Left lobe of liver (tissue), 2 donors: ENCODE data around the gene LRMDA. TPM values are rescaled to one million over a fixed set of nuclear protein-coding genes. Genes with fewer than 3 reads are reported as not detected.

Source experiments
- ATAC-seq: fragments of 200-7000 bp; cut with Tn5 transposase; one replicate; pipeline ENCODE4 v1.9.1; 2020; ENCODE audit warnings: mild to moderate bottlenecking, moderate library complexity
- DNase-seq: peaks from one replicate; pipeline ENCODE4 v3.0.0-alpha.2; 2020; ENCODE audit warnings: low spot score
- total RNA-seq: library from RNA; stranded (reverse); gene quantifications from one replicate; pipeline ENCODE4 v1.2.1, GENCODE V29; 2021
- donor health status: DM: no; HTN: no; CAD: no; lungs with moderate emphysema.
- donor health status: DM: no; HTN: yes; CAD: no.

Gene LRMDA
- total RNA-seq, 1 donor from 2014 or later = 9.1 TPM

DNA sequence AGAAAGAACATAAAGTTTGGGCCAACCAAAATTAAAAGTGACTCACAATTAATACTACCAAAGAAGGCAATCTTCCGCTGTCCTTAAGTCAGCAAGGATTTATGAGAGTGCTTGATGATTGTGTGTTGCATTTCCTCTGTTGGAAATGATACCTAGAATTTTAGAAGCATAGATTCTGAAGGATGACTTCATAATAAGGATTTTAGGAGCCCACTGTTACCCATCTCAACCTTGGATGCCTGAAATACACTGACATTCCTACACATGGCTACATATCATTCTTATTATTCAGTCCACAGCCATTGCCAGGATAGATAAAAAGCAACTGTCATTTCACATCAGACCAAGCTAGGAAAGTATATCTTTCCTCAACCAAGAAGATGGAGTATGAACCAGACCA, 823.8 kb downstream of the LRMDA start:
- ATAC-seq (no peak), DNase-seq (no peak)

GRCh38 chr10:76257816-76258215, 826.4 kb downstream of the LRMDA start:
- ATAC-seq = no peak
- no peak for DNase-seq

DNA sequence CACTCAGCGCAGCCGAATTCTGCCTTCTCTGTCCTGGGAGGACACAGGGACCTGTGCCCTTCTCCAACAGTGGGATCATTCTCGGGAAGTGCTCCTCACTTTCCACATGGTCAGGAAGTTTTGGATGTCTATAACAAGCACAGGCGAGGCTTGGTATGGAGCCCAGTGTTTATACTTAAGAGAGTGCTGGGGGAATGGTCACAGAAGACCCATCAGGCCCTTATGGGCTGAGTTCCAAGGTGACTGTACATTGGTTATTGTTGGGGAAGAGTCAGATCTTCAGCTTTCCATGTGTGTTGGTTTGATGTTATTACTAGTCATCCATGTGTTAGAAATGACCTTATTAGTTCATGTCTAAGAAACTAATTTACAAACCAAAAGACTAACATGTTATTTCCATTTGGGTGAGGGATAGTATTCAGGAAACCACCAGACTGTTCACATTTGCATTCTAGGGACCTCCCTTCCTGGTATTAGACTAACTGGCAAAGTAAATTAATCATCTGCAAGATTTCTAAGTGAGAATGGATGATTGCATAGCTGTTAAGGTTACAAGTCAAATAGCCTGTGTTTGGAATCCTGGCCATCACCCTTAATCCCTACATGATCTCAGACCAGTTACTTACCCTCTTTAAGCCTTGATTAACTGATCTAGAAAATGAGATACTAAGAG, 834.2 kb downstream of the LRMDA start:
- ATAC-seq (no peak), DNase-seq (no peak)

- ATAC-seq (no peak), DNase-seq (no peak)
Observed at GRCh38 chr10:76268530-76268929, 837.1 kb downstream of the LRMDA start.

DNA sequence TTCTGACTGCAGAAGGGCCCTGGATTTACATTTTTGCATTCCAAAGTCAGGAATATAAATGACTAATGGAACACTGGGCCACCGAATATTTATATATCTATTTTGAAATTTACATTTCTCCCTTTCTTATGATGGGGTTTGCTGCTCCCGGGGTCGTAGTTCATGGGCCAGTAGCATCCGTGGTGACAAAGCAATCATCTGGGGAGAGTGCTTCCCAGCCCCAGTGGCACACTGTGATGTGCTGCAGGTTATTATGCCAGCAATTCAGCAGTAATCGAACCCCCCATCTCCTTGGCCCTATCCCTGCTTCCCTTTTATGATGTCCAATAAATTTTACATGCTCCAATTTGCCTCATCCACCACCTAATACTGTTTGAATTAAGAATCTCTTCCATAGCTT, 837.5 kb downstream of the LRMDA start:
- DNase-seq (no peak), ATAC-seq (no peak)

DNA sequence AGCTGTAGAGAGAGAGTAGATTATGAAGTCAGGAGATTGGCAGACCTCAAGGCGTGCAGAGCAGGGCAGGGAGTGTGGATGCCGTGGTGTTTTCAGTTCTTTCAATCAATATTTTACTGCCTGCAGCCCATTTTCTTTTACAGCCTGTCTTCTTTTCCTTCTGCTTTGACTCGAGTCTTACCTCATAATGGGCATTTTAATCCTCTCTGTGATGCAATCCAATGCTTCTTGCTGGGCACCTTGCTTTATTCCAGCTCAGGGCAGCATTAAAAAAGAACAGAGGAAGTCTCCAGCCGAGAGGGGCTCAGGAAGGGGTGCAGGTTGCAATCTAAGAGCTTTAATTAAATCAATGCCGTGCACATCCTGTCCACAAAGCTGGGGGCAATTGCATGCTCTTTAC, 839.0 kb downstream of the LRMDA start:
- no peak for DNase-seq
- ATAC-seq = no peak

DNA sequence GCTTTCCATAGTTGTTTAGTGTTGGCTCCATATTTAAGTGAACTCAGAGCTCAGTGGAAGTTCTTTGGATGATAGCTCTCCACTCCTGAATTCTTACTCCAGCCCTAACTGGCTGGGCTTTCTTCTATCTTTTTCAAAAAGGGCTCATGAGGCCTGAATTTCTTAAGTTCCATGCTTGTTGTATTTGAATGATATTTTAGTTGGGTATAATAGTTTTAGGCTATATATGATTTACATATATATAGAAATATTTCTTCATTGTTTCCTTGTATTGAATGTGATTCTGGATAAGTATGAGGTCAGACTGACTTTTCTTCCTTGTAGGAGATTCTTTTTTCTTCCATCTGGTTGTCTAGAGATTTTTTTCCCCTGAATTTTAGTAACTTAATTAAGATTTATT, 843.5 kb downstream of the LRMDA start:
- DNase-seq (no peak), ATAC-seq (no peak)

GRCh38 chr10:76278811-76279460, 847.5 kb downstream of the LRMDA start:
- DNase-seq (no peak), ATAC-seq (no peak)

DNA sequence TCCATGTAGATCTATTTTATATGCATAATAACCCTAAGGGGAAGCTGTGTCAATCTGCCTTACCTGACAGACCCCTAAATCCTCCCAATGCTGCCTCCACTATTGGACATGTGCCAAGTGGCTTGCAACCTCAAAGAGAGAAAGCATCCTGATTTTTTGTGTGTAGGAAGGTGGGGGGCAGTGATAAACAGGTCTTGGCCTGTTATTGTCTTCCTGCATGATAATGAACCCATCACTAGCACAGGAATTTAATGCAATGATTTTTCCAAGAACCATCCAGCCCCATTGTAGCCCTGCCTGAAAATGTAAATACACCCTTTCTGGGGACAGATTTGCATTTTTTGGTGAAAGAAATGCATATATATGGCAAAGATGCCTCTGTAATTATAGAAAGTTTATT, 850.2 kb downstream of the LRMDA start:
- ATAC-seq (no peak), DNase-seq (no peak)

GRCh38 chr10:76282061-76283025, 850.9 kb downstream of the LRMDA start:
- peak; percentile 63 for ATAC-seq
- DNase-seq = no peak

DNA sequence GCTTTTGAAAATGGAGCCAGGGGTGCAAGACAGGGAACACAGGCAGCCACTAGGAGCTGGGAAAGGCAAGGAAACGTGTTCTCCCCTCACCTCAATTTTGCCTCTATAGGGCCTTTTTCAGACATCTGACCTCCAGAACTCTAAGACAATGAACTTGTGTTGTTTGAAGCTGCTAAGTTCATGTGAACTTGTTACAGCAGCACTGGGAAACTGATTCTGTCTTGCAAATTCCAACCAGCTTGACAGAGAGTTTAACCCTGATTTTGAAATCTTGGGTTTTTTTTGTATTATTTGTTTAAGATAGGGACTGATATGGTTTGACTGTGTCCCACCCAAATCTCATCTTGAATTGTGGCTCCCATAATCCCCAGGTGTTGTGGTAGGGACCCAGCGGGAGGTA, 852.9 kb downstream of the LRMDA start:
- ATAC-seq (no peak), DNase-seq (no peak)

DNA sequence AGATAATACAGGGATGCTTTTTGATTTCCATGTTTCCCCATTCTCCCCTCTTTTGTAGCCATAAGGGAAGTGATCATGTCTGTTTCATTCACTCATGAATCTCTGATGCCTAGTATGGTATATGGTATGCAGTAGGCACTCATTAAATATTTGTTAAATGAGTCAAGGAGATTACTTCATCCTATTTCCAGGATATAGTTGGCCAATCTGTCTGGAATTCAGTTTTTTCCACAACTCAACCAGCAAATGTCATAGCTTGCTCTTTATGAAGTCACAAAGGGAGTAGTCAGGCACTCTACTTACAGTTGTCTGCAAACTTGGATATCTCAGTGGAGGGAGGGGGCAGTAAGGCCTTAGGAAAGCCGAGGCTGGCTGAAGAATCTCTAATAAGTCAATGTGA, 853.6 kb downstream of the LRMDA start:
- DNase-seq (no peak), ATAC-seq (no peak)

DNA sequence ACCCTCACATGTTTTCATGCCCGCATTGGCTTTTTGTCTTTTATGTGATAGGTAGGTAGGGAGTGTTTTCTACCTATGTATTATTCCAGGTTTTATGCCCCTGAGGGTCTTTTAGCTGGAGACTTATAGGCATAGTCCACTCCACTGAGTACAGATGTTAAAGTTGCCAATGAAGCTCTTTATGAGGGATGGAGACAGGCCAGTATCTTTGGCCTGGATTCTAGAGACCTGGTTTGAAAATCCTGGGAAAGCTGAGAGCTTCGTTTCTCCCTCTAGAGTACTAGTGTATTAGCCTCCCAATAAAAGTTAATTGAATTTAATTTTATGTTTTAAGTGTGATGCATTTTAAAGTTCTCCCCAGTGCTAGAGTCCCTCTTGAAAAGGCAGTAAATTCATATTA, 854.1 kb downstream of the LRMDA start:
- ATAC-seq = no peak
- no peak for DNase-seq

GRCh38 chr10:76286536-76286935, 855.1 kb downstream of the LRMDA start:
- no peak for DNase-seq
- no peak for ATAC-seq

DNA sequence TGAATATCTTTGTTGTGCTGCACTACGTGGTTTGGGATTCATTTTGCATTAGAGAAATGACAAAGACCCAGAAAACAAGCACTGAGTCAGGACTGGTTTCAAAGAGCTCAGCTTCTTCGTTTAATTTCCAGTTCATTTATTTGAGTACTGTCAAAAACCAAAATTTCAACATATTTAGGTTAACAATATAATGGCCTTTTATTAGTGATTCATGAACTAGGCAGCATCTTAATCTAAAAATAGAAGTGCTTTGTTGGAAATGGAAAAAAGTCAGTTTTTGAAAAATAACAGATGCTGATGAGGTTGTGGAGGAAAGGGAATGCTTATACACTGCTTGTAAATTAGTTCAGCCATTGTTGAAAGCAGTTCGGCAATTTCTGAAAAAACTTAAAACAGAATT, 856.4 kb downstream of the LRMDA start:
- no peak for DNase-seq
- ATAC-seq = no peak

DNA sequence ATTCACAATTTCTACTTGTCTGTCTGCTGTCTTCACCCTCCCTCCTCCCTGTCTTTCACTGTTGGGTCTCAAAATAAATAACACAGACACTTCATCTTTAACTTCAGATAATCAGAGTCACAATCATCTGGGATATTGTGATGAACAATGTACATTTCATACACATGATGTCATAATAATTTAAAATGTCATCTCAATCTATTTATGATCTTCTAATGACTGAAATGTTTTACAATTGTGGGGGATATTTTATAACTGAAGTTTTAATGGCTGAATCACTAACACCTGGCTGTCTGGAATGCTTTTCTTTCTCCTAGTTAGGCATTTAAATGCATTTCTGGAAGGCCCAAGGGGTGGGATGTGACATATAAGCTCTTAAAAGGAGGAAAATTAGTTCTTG, 859.8 kb downstream of the LRMDA start:
- ATAC-seq (no peak), DNase-seq (no peak)

DNA sequence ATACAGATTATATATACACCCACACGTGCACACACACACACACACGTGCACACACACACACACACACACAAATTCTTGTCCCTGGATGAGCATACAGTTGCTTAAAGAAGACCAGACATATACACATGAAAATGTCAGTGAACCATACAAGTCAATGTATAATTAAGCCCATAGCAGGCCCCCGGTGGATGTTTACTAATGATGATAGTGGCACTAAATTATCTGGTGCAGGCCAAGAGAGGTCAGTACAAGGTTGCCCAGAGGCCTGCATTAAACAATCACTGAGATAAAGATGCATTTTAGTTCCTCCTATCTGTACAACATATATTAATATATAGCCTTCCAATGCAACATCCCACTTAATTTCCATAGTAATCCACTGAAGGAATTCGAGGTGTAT, 860.5 kb downstream of the LRMDA start:
- ATAC-seq (no peak), DNase-seq (no peak)

DNA sequence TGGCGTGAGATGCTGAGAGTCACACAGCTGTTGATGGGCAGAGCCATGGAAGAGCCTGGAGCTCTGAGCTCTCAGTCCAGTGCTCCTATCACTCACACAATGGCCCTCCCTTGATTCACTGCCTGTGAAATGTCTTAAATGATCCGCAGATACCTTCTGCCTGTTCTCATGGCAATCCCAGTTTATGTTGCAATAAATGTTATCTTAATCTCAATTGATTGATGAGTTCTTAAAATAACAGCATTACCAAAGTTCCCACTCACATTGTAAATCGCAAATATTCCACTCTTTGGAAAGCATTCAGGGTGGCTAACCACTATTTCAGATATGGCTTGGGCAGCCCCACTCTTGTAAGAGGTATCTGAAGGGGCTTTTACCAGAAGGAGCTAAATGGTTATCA, 865.5 kb downstream of the LRMDA start:
- ATAC-seq (no peak), DNase-seq (no peak)

DNA sequence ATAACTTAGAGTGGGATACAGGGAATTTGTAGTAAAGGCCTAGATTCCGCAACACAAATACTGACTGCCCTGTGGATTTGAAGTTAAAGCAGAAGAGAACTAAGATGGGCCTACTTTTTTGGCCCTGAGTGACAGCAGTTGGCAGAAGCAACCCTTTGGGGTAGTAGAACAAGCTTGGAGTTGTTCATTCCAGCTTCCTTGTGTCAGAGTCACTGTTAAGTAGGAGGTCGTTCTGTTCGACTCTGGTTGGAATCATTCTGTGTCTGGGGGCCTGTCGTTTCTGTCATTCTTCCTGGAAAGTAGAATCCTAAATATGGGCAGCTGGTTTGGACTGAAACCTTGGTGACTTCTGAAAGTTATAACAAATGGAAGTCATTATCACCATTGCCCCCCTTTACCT, 865.9 kb downstream of the LRMDA start:
- ATAC-seq (no peak), DNase-seq (no peak)

DNA sequence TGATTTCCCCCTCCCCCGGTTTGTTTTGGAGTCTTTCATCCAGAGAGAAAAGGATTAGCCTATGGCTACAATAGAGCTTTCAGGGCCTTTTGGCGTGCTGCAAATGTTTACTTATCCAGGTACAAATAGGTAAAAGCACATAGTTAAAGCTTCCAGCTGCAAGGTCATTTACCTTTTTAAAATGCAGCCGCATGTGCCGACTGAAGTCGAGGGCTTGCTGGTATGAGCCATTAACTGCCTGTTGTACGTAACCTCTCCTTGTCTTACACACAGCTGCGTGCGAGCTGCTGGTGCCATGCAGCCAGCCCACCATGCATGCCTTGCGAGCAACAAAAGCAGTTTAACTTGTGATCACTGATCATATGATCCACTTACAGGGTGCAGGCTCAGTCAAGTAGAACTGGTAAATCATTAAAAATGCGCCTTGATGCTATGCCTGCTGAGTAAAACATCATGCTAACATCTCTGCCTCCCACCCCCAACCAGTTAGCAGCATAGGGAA, 866.4 kb downstream of the LRMDA start:
- DNase-seq (no peak), ATAC-seq (peak; percentile 85)

DNA sequence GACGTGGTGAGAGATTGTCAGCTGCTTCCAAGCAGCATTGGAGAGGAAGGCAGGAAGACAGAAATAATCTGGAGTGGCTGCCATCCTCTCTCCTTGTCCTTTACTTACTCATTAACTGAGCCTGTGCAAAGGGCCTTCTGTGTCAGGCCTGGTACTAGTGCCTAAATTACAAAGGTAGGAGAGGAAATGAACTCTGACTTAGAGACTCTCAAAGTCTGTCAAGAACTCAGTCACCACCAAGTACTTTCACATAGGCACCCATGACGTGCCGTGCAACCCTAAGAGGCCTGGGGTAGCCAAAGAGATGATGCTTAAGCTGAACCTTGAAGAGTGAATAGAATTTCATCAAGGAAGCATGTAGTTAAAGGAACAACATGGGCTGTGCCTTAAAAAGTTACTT, 866.9 kb downstream of the LRMDA start:
- ATAC-seq (no peak), DNase-seq (no peak)

DNA sequence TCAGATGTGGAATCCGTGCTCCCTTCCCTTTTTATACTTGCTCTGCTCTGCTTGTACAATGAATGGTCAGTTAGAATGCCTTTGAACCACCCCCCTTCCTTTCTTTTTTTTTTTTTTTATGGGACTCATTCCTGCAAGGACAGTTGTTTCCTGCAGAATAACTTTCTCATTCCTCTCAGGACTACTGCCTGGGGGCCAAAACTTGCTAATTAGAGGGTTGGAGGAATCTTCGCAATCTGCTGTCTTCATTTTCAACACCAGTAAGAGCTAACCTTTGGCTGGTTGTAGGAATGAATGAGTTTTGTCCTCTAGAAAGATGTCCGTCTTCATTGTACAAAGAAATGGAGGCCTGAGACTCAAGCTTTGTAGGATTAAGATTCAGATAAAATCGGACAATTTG, 868.1 kb downstream of the LRMDA start:
- ATAC-seq = no peak
- DNase-seq = no peak
